SK-N-SH treated with all-trans-retinoic acid at 6 μM for 48 hours (cell line): Measurements from ENCODE around the gene PSMD3.

Source experiments
- ARNTL ChIP-seq: fragments of 450-650 bp; formaldehyde crosslinking; IDR thresholded peaks from 2 replicates; pipeline ENCODE4 v1.5.0; 2020; ENCODE audit warnings: low read depth, mild to moderate bottlenecking, moderate library complexity, borderline replicate concordance
- BACH2 ChIP-seq: fragments of 250-450 bp; sonication (Bioruptor Pico); IDR thresholded peaks from 2 replicates; pipeline ENCODE4 v1.9.0; 2021; ENCODE audit warnings: mild to moderate bottlenecking, borderline replicate concordance
- CREB5 ChIP-seq: fragments of 250-450 bp; sonication (Bioruptor Pico); IDR thresholded peaks from 2 replicates; pipeline ENCODE4 v1.5.1; 2020; ENCODE audit warnings: low read depth, mild to moderate bottlenecking, moderate library complexity
- ISL1 ChIP-seq: fragments of 250-450 bp; sonication (Bioruptor Pico); IDR thresholded peaks from 2 replicates; pipeline ENCODE4 v2.1.2; 2022; ENCODE audit warnings: mild to moderate bottlenecking, moderate library complexity
- POU6F1 ChIP-seq: fragments of 250-450 bp; sonication (Bioruptor Pico); IDR thresholded peaks from 2 replicates; pipeline ENCODE4 v1.8.0; 2021; ENCODE audit warnings: low read depth, mild to moderate bottlenecking, moderate library complexity, borderline replicate concordance
- PPARA ChIP-seq: fragments of 250-450 bp; sonication (Bioruptor Pico); IDR thresholded peaks from 2 replicates; pipeline ENCODE4 v1.5.0; 2020; ENCODE audit warnings: mild to moderate bottlenecking, borderline replicate concordance
- RARB ChIP-seq: fragments of 250-450 bp; sonication (Bioruptor Pico); IDR thresholded peaks from 2 replicates; pipeline ENCODE4 v1.8.0; 2021; ENCODE audit warnings: mild to moderate bottlenecking, moderate library complexity
- SNAI2 ChIP-seq: fragments of 250-450 bp; sonication (Bioruptor Pico); IDR thresholded peaks from 2 replicates; pipeline ENCODE4 v1.5.0; 2020; ENCODE audit warnings: mild to moderate bottlenecking, moderate library complexity
- TOX ChIP-seq: fragments of 250-450 bp; sonication (Bioruptor Pico); IDR thresholded peaks from 2 replicates; pipeline ENCODE4 v1.8.0; 2021; ENCODE audit warnings: mild to moderate bottlenecking, moderate library complexity, borderline replicate concordance
- TSHZ2 ChIP-seq: fragments of 250-450 bp; sonication (Bioruptor Pico); IDR thresholded peaks from 2 replicates; pipeline ENCODE4 v1.5.0; 2020; ENCODE audit warnings: mild to moderate bottlenecking, moderate library complexity
- ZFP30 ChIP-seq: fragments of 450-650 bp; formaldehyde crosslinking; IDR thresholded peaks from 2 replicates; pipeline ENCODE4 v1.5.0; 2022; ENCODE audit warnings: mild to moderate bottlenecking, moderate library complexity
- ZNF8 ChIP-seq: fragments of 450-650 bp; formaldehyde crosslinking; IDR thresholded peaks from 2 replicates; pipeline ENCODE4 v1.5.0; 2020; ENCODE audit warnings: mild to moderate bottlenecking, moderate library complexity
- TF ChIP-seq, protein P1 (sequence below): fragments of 250-450 bp; sonication (Bioruptor Pico); IDR thresholded peaks from 2 replicates; pipeline ENCODE4 v1.8.0; 2020; ENCODE audit warnings: mild to moderate bottlenecking, moderate library complexity, borderline replicate concordance

- TF ChIP-seq POU6F1 (CRISPR knock-in tag): no peak
- TF ChIP-seq TSHZ2 (CRISPR knock-in tag): no peak
- TF ChIP-seq, protein P1, sequence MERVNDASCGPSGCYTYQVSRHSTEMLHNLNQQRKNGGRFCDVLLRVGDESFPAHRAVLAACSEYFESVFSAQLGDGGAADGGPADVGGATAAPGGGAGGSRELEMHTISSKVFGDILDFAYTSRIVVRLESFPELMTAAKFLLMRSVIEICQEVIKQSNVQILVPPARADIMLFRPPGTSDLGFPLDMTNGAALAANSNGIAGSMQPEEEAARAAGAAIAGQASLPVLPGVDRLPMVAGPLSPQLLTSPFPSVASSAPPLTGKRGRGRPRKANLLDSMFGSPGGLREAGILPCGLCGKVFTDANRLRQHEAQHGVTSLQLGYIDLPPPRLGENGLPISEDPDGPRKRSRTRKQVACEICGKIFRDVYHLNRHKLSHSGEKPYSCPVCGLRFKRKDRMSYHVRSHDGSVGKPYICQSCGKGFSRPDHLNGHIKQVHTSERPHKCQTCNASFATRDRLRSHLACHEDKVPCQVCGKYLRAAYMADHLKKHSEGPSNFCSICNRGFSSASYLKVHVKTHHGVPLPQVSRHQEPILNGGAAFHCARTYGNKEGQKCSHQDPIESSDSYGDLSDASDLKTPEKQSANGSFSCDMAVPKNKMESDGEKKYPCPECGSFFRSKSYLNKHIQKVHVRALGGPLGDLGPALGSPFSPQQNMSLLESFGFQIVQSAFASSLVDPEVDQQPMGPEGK (CRISPR knock-in tag): no peak
- no peak for TF ChIP-seq ZNF8
- TF ChIP-seq TOX (CRISPR knock-in tag): no peak
- no peak for TF ChIP-seq ARNTL
- no peak for TF ChIP-seq RARB (CRISPR knock-in tag)
- no peak for TF ChIP-seq BACH2 (CRISPR knock-in tag)
- TF ChIP-seq SNAI2 (CRISPR knock-in tag): no peak
- no peak for TF ChIP-seq ISL1 (CRISPR knock-in tag)
- TF ChIP-seq ZFP30 (CRISPR knock-in tag): no peak
- TF ChIP-seq PPARA (CRISPR knock-in tag): no peak
- no peak for TF ChIP-seq CREB5 (CRISPR knock-in tag)
These were observed 8.3 kb upstream of the PSMD3 start for GRCh38 chr17:39972271-39972670.
